ENCODE data around the gene TPP2. TPM values are rescaled to one million over a fixed set of nuclear protein-coding genes. Genes with fewer than 3 reads are reported as not detected.

TPP2 gene
- total RNA-seq, 1 donor from 2014 or later: 37.6 TPM

- no peak for TF ChIP-seq EZH2 (IDR thresholded peaks at IDR 0.05; ENCODE audit: insufficient read depth, low read length)
- TF ChIP-seq CTCF (IDR thresholded peaks at IDR 0.05; ENCODE audit: insufficient read depth, low read depth, low read length): peak; percentile 84
- Histone ChIP-seq H3K4me2 (ENCODE audit: low read length) (no peak overlapping the region), H3K36me3 (ENCODE audit: insufficient read depth, low read length) (no peaks in the 10 kb centered on the region), H4K20me1 (ENCODE audit: insufficient read depth, low read length) (no peaks in the 10 kb centered on the region), H3K4me3 (ENCODE audit: insufficient read depth, low read depth, low read length) (no peak overlapping the region), H3K27me3 (ENCODE audit: insufficient read depth, low read length) (peaks cover 9% of the 10 kb centered on the region), H3K9me3 (ENCODE audit: insufficient read depth, low read depth, low read length) (no peaks in the 10 kb centered on the region), H3K4me1 (ENCODE audit: insufficient read depth, low read length) (no peaks in the 10 kb centered on the region), H3K79me2 (ENCODE audit: insufficient read depth, low read length) (no peaks in the 10 kb centered on the region), H2AFZ (ENCODE audit: low read depth, low read length) (no peak overlapping the region), H3K27ac (ENCODE audit: low read depth, low read length) (no peak overlapping the region), H3K9ac (ENCODE audit: low read length) (no peak overlapping the region)
- no peaks in the 10 kb centered on the region for H3K36me3 Mint-ChIP-seq (ENCODE audit: low read depth, unreplicated experiment)
- FAIRE-seq: no peak
- peak; percentile 30 for DNase-seq (ENCODE audit: low read depth)
- H3K4me3 Mint-ChIP-seq (ENCODE audit: unreplicated experiment): no peak overlapping the region
- H3K9me3 Mint-ChIP-seq (ENCODE audit: unreplicated experiment): no peaks in the 10 kb centered on the region
- no peaks in the 10 kb centered on the region for H3K4me1 Mint-ChIP-seq (ENCODE audit: low read depth, unreplicated experiment)
- no peak overlapping the region for H3K27ac Mint-ChIP-seq (ENCODE audit: unreplicated experiment)
- peaks cover 8% of the 10 kb centered on the region for H3K27me3 Mint-ChIP-seq (ENCODE audit: low read depth, unreplicated experiment)
These were observed 16.1 kb upstream of the TPP2 start for GRCh38 chr13:102580552-102581169.

DNA sequence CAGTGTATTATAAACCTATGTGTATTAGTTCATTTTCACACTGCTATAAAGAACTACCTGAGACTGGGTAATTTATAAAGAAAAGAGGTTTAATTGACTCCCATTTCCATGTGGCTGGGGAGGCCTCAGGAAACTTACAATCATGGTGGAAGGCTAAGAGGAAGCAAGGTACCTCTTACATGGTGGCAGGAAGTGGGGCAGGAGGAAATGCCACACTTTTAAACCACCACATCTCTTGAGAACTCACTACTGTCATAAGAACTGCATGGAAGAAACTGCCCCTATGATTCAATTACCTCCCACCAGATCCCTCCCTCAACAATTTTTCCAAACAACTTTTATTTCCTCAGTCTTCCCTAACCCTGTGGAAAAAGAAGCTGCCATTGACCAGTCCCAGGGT, 14.5 kb upstream of the TPP2 start:
- DNase-seq (ENCODE audit: low read depth) (no peak), FAIRE-seq (no peak)
- Histone ChIP-seq H3K27ac (ENCODE audit: low read depth, low read length) (no peak overlapping the region), H4K20me1 (ENCODE audit: insufficient read depth, low read length) (no peaks in the 10 kb centered on the region), H3K9me3 (ENCODE audit: insufficient read depth, low read depth, low read length) (no peaks in the 10 kb centered on the region), H3K4me1 (ENCODE audit: insufficient read depth, low read length) (no peaks in the 10 kb centered on the region), H3K4me2 (ENCODE audit: low read length) (no peak overlapping the region), H3K36me3 (ENCODE audit: insufficient read depth, low read length) (no peaks in the 10 kb centered on the region), H2AFZ (ENCODE audit: low read depth, low read length) (no peak overlapping the region), H3K9ac (ENCODE audit: low read length) (no peak overlapping the region), H3K4me3 (ENCODE audit: insufficient read depth, low read depth, low read length) (no peak overlapping the region), H3K27me3 (ENCODE audit: insufficient read depth, low read length) (peaks cover 9% of the 10 kb centered on the region), H3K79me2 (ENCODE audit: insufficient read depth, low read length) (no peaks in the 10 kb centered on the region)
- Mint-ChIP-seq H3K27me3 (ENCODE audit: low read depth, unreplicated experiment) (peaks cover 8% of the 10 kb centered on the region), H3K27ac (ENCODE audit: unreplicated experiment) (no peak overlapping the region), H3K4me1 (ENCODE audit: low read depth, unreplicated experiment) (no peaks in the 10 kb centered on the region), H3K4me3 (ENCODE audit: unreplicated experiment) (no peak overlapping the region), H3K9me3 (ENCODE audit: unreplicated experiment) (no peaks in the 10 kb centered on the region), H3K36me3 (ENCODE audit: low read depth, unreplicated experiment) (no peaks in the 10 kb centered on the region)
- TF ChIP-seq CTCF (IDR thresholded peaks at IDR 0.05; ENCODE audit: insufficient read depth, low read depth, low read length) (no peak), EZH2 (IDR thresholded peaks at IDR 0.05; ENCODE audit: insufficient read depth, low read length) (no peak)

- H3K9ac ChIP-seq (ENCODE audit: low read length): no peak overlapping the region
- TF ChIP-seq EZH2 (IDR thresholded peaks at IDR 0.05; ENCODE audit: insufficient read depth, low read length): no peak
- no peak for TF ChIP-seq CTCF (IDR thresholded peaks at IDR 0.05; ENCODE audit: insufficient read depth, low read depth, low read length)
- no peaks in the 10 kb centered on the region for H3K4me1 Mint-ChIP-seq (ENCODE audit: low read depth, unreplicated experiment)
- no peaks in the 10 kb centered on the region for H3K36me3 Mint-ChIP-seq (ENCODE audit: low read depth, unreplicated experiment)
- no peaks in the 10 kb centered on the region for H3K4me1 ChIP-seq (ENCODE audit: insufficient read depth, low read length)
- H3K27ac ChIP-seq (ENCODE audit: low read depth, low read length): no peak overlapping the region
- FAIRE-seq (no peak), DNase-seq (ENCODE audit: low read depth) (no peak)
- H3K27me3 Mint-ChIP-seq (ENCODE audit: low read depth, unreplicated experiment): peaks cover 8% of the 10 kb centered on the region
- no peak overlapping the region for H3K4me2 ChIP-seq (ENCODE audit: low read length)
- H3K79me2 ChIP-seq (ENCODE audit: insufficient read depth, low read length): no peaks in the 10 kb centered on the region
- no peaks in the 10 kb centered on the region for H3K36me3 ChIP-seq (ENCODE audit: insufficient read depth, low read length)
- H3K4me3 Mint-ChIP-seq (ENCODE audit: unreplicated experiment): no peak overlapping the region
- H2AFZ ChIP-seq (ENCODE audit: low read depth, low read length): no peak overlapping the region
- peaks cover 9% of the 10 kb centered on the region for H3K27me3 ChIP-seq (ENCODE audit: insufficient read depth, low read length)
- H3K9me3 ChIP-seq (ENCODE audit: insufficient read depth, low read depth, low read length): no peaks in the 10 kb centered on the region
- no peak overlapping the region for H3K4me3 ChIP-seq (ENCODE audit: insufficient read depth, low read depth, low read length)
- no peak overlapping the region for H3K27ac Mint-ChIP-seq (ENCODE audit: unreplicated experiment)
- H4K20me1 ChIP-seq (ENCODE audit: insufficient read depth, low read length): no peaks in the 10 kb centered on the region
- H3K9me3 Mint-ChIP-seq (ENCODE audit: unreplicated experiment): no peaks in the 10 kb centered on the region
These were observed 12.4 kb upstream of the TPP2 start for GRCh38 chr13:102584434-102584833.

All from astrocyte (in vitro differentiated cells and primary cell).